Measurements from ENCODE around the gene ISL2. TPM values are rescaled to one million over a fixed set of nuclear protein-coding genes. Genes with fewer than 3 reads are reported as not detected.

The ISL2 gene
- total and polyA plus RNA-seq, 2 donors (not counting 1 experiment from before 2014, with no cell fraction given), result 0.03 to 0.17 TPM

DNA sequence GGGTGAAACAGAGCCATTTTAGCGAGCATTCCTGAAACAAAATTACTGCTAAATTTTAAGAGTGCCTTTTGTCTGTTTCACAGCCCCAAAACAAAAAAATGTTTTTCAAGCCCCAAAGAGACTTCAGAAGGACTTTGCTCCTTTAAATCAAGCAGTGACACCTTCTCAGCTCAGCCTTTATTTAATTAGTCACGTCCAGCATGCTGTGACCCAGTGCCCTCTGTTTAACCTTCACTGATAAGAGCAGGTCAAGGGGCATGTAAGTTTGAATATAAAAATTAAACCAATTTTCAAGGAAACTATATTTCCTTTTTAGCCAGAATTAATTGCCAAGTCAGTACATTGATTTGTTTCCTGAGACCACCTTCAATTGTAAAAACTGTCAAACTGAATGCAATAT is 40.6 kb downstream of the ISL2 start:
- Histone ChIP-seq H3K27ac (ENCODE audit: insufficient read depth, low read length) (no peak overlapping the region), H3K9ac (ENCODE audit: insufficient read depth, low read length) (no peak overlapping the region), H3K4me3 (replicated peaks in 1 of 4; ENCODE audit: control extremely low read depth in 1 of 4, insufficient read depth in 1 of 4, low read depth in 3 of 4, low read length in 4 of 4) (no peak overlapping the region), H3K27me3 (ENCODE audit: control insufficient read depth, insufficient read depth, low read length) (no peaks in the 10 kb centered on the region), H3K79me2 (ENCODE audit: control insufficient read depth, insufficient read depth, low read length) (no peaks in the 10 kb centered on the region), H3K4me2 (ENCODE audit: extremely low read depth, insufficient read depth, low read length) (no peak overlapping the region), H3K4me1 (ENCODE audit: control insufficient read depth, extremely low read depth, insufficient read depth, low read length) (no peaks in the 10 kb centered on the region), H3K36me3 (ENCODE audit: control insufficient read depth, insufficient read depth, low read length) (no peaks in the 10 kb centered on the region), H4K20me1 (ENCODE audit: control insufficient read depth, extremely low read depth, insufficient read depth, low read length) (no peaks in the 10 kb centered on the region), H3K9me3 (ENCODE audit: control insufficient read depth, insufficient read depth, low read depth, low read length) (no peaks in the 10 kb centered on the region), H2AFZ (ENCODE audit: low read length) (no peak overlapping the region)
- DNase-seq (ENCODE audit: low read depth in 2 of 2), result no peak
- TF ChIP-seq EZH2 (IDR thresholded peaks at IDR 0.05; ENCODE audit: low read length, missing control alignments), result no peak

GRCh38 chr15:76377751-76378150 is 41.2 kb downstream of the ISL2 start:
- Histone ChIP-seq H3K9me3 (ENCODE audit: control insufficient read depth, insufficient read depth, low read depth, low read length) (no peaks in the 10 kb centered on the region), H3K4me1 (ENCODE audit: control insufficient read depth, extremely low read depth, insufficient read depth, low read length) (no peaks in the 10 kb centered on the region), H4K20me1 (ENCODE audit: control insufficient read depth, extremely low read depth, insufficient read depth, low read length) (no peaks in the 10 kb centered on the region), H3K36me3 (ENCODE audit: control insufficient read depth, insufficient read depth, low read length) (no peaks in the 10 kb centered on the region), H3K79me2 (ENCODE audit: control insufficient read depth, insufficient read depth, low read length) (no peaks in the 10 kb centered on the region), H3K4me3 (replicated peaks in 1 of 4; ENCODE audit: control extremely low read depth in 1 of 4, insufficient read depth in 1 of 4, low read depth in 3 of 4, low read length in 4 of 4) (no peak overlapping the region), H3K27ac (ENCODE audit: insufficient read depth, low read length) (no peak overlapping the region), H3K27me3 (ENCODE audit: control insufficient read depth, insufficient read depth, low read length) (no peaks in the 10 kb centered on the region), H2AFZ (ENCODE audit: low read length) (no peak overlapping the region), H3K9ac (ENCODE audit: insufficient read depth, low read length) (no peak overlapping the region), H3K4me2 (ENCODE audit: extremely low read depth, insufficient read depth, low read length) (no peak overlapping the region)
- DNase-seq (ENCODE audit: low read depth in 2 of 2), result no peak
- TF ChIP-seq, protein P1, sequence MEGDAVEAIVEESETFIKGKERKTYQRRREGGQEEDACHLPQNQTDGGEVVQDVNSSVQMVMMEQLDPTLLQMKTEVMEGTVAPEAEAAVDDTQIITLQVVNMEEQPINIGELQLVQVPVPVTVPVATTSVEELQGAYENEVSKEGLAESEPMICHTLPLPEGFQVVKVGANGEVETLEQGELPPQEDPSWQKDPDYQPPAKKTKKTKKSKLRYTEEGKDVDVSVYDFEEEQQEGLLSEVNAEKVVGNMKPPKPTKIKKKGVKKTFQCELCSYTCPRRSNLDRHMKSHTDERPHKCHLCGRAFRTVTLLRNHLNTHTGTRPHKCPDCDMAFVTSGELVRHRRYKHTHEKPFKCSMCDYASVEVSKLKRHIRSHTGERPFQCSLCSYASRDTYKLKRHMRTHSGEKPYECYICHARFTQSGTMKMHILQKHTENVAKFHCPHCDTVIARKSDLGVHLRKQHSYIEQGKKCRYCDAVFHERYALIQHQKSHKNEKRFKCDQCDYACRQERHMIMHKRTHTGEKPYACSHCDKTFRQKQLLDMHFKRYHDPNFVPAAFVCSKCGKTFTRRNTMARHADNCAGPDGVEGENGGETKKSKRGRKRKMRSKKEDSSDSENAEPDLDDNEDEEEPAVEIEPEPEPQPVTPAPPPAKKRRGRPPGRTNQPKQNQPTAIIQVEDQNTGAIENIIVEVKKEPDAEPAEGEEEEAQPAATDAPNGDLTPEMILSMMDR (conservative IDR thresholded peaks at IDR 0.05 in 1 of 2, IDR thresholded peaks at IDR 0.05 in 1 of 2; ENCODE audit: low read depth in 1 of 2, low read length in 2 of 2), result no peak
- no peak for TF ChIP-seq EZH2 (IDR thresholded peaks at IDR 0.05; ENCODE audit: low read length, missing control alignments)

DNA sequence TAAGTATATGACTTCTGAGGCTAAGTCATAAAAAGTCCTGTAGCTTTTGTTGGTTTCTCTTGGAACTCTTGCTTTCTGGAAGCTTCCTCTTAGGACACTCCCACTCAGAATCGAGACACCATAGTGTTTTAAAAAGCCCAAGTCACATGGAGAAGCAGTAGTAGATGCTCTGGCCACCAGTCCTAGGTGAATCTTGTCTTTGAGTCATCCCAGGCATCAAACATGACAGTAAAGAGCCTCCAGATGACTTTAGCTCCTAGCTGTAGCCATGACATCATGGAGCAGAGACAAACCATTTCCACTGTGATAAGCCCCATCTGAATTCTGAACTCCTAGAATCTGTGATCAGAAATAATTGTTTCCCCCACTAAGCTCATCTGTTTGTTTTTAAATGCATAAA is 42.1 kb downstream of the ISL2 start:
- H2AFZ ChIP-seq (ENCODE audit: low read length), result no peak overlapping the region
- no peak overlapping the region for H3K9ac ChIP-seq (ENCODE audit: insufficient read depth, low read length)
- TF ChIP-seq, protein P1 (conservative IDR thresholded peaks at IDR 0.05 in 1 of 2, IDR thresholded peaks at IDR 0.05 in 1 of 2; ENCODE audit: low read depth in 1 of 2, low read length in 2 of 2), result no peak
- no peak for TF ChIP-seq EZH2 (IDR thresholded peaks at IDR 0.05; ENCODE audit: low read length, missing control alignments)
- H3K4me2 ChIP-seq (ENCODE audit: extremely low read depth, insufficient read depth, low read length), result no peak overlapping the region
- no peaks in the 10 kb centered on the region for H3K36me3 ChIP-seq (ENCODE audit: control insufficient read depth, insufficient read depth, low read length)
- H4K20me1 ChIP-seq (ENCODE audit: control insufficient read depth, extremely low read depth, insufficient read depth, low read length), result no peaks in the 10 kb centered on the region
- no peaks in the 10 kb centered on the region for H3K4me1 ChIP-seq (ENCODE audit: control insufficient read depth, extremely low read depth, insufficient read depth, low read length)
- H3K9me3 ChIP-seq (ENCODE audit: control insufficient read depth, insufficient read depth, low read depth, low read length), result no peaks in the 10 kb centered on the region
- no peak overlapping the region for H3K27ac ChIP-seq (ENCODE audit: insufficient read depth, low read length)
- H3K79me2 ChIP-seq (ENCODE audit: control insufficient read depth, insufficient read depth, low read length), result no peaks in the 10 kb centered on the region
- H3K27me3 ChIP-seq (ENCODE audit: control insufficient read depth, insufficient read depth, low read length), result no peaks in the 10 kb centered on the region
- no peak for DNase-seq (ENCODE audit: low read depth in 2 of 2)
- no peak overlapping the region for H3K4me3 ChIP-seq (replicated peaks in 1 of 4; ENCODE audit: control extremely low read depth in 1 of 4, insufficient read depth in 1 of 4, low read depth in 3 of 4, low read length in 4 of 4)

Measured in fibroblast of lung (primary cell).